IPS-NIHi7 (cell line): ENCODE results near the gene HPCAL1.

Source experiments
- DNase-seq: peaks from one replicate; pipeline ENCODE4 v3.0.0; 2012; ENCODE audit warnings: mixed read lengths; ENCODE audit errors: extremely low spot score

Gene HPCAL1

GRCh38 chr2:10269291-10269690, 33.4 kb upstream of the HPCAL1 start:
- DNase-seq: no peak

DNA sequence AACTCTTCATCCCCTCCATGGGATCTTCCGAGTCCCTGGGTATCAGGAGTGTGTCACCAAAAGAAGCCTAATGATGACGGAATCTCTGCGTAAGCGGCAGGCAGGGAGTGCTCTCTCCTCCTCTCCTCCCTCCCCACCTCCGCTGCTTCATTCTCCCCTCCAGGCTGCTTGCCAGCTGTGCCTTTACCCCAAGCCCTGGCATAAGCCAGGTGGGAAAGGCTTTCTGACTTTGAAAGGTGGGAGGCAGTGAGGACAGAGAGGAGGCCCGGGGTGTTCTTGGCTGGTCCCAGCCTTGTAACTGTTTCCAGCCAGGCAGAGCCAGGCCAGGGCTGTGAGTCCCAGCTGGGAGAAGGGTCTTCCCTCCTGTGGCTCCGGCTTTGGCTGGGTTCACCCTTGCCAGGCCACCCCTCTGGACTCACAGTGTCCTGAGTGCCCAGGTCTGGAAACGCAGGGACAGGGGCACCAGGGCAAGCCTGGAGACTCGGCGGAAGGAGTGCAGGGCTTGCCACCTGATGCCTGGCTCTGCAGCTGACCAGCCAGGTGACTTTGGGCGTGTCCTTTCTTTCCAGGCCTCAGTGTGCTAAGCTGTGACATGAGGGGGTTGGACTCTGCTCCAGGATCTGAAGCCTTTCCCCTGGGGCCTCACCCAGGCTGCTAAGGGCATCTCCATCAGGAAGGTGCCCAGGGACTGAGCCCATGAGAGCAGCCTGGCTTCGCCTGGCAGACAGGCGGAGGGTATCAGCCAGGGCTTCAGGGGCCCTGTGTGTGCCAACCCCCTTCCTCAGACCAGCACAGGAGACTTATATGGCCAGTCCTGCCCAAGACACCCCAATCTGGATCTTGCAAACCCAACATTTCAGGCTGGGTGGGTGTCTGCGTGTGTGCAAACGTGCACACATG, 32.7 kb upstream of the HPCAL1 start:
- DNase-seq: no peak

- no peak for DNase-seq
Measured at GRCh38 chr2:10271509-10271908, 31.2 kb upstream of the HPCAL1 start.

GRCh38 chr2:10271946-10272345, 30.8 kb upstream of the HPCAL1 start:
- DNase-seq: no peak

DNA sequence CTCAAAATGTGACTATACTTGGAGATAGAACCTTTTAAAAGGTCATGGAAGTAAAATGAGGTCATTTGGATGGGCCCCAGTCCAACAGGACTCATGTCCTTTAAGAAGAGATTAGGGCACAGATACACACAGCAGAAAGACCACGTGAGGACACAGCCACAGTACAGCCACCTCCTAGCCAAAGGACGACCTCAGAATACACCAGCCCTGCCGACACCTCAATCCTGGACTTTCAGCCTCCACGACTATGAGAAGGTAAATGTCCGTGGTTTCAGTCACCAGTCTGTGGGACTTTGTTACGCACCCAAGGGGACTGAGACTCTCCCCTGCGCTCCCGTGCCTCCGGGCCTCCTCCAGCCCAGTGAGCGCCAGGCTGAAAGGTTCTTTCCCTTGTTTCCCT, 30.2 kb upstream of the HPCAL1 start:
- DNase-seq: no peak

- no peak for DNase-seq
Measured at GRCh38 chr2:10273215-10274175, 29.2 kb upstream of the HPCAL1 start.

- no peak for DNase-seq
Measured at GRCh38 chr2:10274376-10274775, 28.3 kb upstream of the HPCAL1 start.

DNA sequence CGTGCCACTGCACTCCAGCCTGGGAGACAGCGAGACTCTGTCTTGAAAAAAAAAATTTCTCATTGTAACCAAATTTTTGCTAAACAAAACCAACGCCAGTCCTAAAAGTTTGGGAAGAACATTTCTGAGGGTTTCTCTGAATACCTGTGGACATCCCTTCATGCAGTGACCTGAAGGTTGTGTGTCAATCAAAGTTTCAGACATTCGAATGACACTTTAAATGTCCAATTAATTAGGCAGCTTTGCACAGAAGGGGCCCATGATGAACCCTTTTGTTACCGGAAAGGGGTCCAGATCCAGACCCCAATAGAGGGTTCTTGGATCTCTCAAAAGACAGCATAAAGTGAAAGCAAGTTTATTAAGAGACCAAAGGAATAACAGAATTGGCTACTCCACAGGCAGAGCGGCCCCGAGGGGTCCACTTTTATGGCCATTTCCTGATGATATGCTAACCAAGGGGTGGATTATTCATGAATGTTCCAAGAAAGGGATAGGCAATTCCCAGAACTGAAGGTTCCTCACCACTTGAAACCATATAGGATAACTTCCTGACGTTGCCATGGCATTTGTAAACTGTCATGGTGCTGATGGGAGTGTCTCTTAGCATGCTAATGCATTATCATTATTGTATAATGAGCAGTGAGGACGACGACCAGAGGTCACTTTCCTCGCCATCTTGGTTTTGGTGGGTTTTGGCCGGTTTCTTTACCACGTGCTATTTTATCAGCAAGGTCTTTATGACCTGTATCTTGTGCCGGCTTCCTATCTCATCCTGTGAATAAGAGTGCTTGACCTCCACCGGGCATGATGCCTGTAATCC, 27.5 kb upstream of the HPCAL1 start:
- DNase-seq: no peak

GRCh38 chr2:10276481-10277292, 26.0 kb upstream of the HPCAL1 start:
- no peak for DNase-seq

DNA sequence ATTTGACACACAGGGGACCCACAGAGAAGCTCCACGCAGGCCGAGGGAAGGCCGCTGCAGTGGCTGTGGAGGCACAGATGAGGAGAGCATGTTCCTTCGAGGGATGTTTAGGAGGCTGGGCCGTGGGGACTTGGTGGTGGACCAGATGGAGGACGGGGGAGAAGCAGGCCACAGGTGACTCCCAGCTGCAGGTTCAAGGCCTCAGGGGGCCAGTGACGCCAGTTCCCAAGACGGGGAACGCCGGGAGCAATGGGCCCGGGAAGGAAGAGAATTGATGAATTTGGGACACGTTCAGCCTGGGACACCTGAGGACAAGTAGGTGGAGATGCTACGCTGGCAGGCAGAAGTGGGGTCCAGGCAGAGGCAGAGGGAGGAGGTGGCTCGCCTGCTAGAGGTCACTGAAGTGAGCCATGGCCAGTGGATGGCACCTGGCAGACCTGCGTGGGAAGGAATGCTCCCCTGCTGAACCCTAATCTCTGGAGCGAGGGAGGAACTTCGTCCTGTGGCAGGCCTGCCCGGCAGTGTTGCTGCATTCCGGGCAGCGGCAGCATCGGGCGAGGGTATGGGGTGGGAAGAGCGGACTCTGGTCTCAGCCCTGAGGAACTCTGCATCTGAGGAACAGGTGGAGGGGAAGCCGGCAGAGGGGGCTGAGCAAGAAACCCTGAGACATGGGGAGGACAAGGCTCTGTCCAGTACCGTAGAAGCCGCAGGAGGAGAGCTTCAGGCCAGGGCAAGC, 25.2 kb upstream of the HPCAL1 start:
- no peak for DNase-seq

DNA sequence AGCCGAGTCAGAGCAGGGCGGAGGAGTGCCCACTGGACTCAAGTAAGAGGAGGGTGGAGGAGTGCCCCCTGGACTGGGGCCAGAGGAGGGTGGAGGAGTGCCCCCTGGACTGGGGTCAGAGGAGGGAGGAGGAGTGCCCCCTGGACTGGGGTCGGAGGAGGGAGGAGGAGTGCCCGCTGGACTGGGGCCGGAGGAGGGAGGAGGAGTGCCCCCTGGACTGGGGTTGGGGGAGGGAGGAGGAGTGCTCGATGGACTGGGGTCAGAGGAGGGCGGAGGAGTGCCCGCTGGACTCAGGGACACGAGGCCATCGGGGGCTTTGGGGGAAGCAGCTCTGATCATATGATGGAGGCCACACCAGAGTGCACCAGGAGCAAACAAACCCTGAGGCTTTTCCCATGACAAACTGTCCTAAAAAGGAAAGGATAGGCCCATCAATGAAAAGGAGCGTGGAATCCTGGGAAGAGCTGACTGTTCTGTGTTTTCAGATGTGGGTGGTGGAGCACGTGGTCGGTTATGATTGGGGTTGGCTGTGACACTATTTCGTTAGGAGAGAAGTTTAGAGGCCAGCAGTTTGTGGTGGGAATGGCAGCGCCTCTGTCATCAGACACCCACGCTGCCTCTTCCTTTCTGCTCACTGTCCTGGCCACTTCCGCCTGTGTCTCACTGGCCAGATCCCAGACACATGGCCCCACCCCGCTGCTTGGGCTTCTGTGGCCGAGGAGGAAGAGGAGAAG, 24.5 kb upstream of the HPCAL1 start:
- DNase-seq: no peak

GRCh38 chr2:10278763-10279471, 23.8 kb upstream of the HPCAL1 start:
- no peak for DNase-seq

DNA sequence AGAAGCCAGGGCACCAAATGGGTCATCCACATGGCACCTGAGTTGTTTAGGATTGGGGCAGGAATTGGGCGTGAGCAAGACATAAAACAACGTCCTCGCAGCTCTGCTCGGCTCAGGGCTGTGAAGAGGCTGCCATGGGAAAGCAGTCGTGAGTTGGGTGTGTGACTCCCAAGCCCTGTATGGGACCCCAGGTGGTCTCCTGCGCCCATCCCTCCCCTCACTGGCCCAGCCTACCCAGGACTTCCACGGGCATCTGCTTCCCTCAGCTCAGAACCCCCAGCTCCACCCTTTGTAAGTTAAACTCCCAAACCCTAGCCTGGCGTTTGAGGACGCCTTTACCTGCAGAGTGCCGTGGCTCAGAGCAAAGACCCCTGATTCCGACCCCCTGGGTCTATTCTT, 23.2 kb upstream of the HPCAL1 start:
- no peak for DNase-seq

GRCh38 chr2:10279946-10280463, 22.7 kb upstream of the HPCAL1 start:
- DNase-seq: no peak

DNA sequence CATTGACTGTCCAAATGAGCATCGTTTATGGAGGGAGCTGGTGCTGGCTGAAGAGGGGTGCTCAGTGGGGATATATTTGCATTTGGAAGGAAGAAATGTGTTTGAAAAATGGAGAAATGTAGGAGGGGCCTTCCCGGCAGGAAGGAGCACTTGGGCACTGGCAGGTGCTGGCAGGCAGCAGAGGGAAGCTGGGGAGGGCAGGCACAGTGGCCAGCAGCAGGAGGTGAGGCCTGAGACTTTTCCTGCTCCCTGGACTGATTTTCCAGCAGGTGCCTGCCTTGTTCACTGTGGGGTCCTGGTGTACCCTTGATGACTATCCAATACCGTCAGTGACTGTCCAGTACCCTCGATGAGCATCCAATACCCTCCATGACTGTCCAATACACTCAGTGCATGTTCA, 20.8 kb upstream of the HPCAL1 start:
- DNase-seq: no peak

GRCh38 chr2:10282611-10283105, 20.0 kb upstream of the HPCAL1 start:
- DNase-seq: no peak

DNA sequence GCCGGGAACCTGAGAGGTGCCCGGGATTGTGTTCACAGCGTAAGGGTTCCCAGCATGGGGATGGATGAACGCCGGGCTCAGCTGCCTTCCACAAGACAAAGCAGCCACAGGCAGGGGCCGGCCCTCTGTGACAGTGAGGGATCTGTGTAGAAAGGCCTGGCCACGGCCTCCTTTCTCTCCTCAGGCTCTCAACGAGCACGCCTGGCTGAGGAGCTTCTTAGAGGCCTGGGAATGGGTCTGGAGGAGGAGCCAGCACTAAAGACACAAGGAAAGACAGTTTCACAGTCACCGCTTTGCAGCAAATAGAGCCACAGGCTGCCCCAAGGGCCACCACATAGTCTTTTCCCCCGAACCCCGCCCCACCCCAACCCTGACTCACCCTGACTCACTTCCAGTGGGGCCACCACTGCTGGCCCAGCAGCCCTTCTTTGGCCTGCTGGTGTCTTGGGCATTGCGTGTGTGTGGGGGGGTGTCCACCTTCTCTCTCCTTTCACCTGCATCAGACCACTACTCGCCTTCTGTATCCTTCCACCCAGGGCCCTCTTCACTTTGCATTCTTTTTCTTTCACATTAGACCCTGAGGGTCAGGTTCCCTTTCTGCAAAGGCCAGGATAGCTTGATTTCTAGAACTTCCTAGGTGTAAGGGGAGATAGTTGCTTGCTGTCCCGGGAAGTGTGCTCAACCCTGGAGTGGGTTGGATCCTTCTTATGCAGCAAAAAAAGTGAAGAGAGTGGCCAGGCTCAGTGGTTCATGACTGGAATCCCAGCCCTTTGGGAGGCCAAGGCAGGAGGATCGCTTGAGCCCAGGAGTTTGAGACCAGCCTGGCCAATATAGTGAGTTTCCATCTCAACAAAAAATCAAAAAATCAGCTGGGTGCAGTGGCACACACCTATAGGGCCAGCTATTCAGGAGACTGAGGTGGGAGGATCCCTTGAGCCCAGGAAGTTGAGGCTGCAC, 19.3 kb upstream of the HPCAL1 start:
- DNase-seq: no peak
